Right renal pelvis (tissue), 4 donors: ENCODE results near the gene PCGF1. TPM values are rescaled to one million over a fixed set of nuclear protein-coding genes. Genes with fewer than 3 reads are reported as not detected.

ENCODE experiments used
- DNase-seq, 4 donors: peaks; one replicate each; pipeline ENCODE4 v3.0.0-alpha.2; 2013; ENCODE audit warnings: low read depth in 4 of 4, low spot score in 3 of 4, missing footprints in 1 of 4
- polyA plus RNA-seq, 4 donors: library from polyadenylated mRNA; unstranded; fragments of 120-200 nt; gene quantifications; one replicate each; pipeline ENCODE4 v1.2.1, GENCODE V29; 2013; ENCODE audit not compliant: insufficient read length in 4 of 4

Gene PCGF1
- polyA plus RNA-seq, 4 donors, result 23.7 to 30.3 (median 25.8) TPM

DNA sequence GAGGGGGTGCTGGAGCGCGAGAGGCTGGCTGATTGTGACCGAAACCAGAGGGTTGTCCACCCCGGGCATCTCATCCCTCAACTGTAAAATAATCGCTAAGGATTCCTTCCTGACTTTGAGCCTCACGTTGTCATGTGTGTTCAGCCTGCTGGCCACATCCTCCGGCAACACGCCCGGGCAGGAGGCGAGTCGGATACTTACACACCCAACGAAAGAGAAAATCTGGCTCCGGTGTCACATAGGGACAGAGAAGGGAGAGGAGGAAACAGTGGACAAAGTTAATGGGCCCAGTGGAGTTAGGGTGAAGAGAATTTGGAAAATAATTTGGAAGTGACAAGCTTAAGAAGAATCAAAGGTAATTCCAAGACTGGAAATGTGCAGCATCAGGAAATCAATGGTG is 9.2 kb upstream of the PCGF1 start:
- no peak for DNase-seq

DNA sequence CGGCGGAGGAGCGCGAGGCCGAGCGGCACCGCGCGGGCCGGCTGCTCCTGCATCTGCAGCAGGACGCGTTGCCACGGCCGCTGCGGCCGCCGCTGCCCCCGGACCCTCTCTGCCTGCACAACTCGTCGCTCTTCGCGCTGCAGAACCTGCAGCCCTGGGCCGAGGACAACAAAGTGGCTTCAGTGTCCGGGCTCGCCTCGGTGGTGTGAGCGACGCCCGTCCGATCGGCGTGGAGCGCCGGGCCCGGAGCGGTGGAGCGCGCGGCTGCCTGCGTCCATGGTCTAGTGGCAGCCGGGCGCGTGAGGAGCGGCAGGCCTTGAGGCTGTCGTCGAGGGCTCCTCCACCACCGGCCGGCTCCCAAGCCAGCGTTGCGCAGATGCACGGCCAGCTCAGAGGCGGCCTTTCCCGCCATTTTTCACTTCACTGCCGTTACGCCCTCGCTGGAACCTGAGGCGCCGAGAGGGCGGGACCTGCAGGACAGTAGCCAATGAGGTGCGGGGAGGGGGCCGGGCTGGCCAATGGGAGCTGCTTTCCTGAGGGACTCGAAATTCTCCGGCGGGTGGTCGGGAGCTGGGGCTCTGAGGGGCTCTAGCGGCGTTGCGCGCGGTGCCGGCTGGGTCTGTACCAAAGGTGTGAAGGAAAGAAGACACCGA is 8.6 kb upstream of the PCGF1 start:
- DNase-seq, result no peak

DNA sequence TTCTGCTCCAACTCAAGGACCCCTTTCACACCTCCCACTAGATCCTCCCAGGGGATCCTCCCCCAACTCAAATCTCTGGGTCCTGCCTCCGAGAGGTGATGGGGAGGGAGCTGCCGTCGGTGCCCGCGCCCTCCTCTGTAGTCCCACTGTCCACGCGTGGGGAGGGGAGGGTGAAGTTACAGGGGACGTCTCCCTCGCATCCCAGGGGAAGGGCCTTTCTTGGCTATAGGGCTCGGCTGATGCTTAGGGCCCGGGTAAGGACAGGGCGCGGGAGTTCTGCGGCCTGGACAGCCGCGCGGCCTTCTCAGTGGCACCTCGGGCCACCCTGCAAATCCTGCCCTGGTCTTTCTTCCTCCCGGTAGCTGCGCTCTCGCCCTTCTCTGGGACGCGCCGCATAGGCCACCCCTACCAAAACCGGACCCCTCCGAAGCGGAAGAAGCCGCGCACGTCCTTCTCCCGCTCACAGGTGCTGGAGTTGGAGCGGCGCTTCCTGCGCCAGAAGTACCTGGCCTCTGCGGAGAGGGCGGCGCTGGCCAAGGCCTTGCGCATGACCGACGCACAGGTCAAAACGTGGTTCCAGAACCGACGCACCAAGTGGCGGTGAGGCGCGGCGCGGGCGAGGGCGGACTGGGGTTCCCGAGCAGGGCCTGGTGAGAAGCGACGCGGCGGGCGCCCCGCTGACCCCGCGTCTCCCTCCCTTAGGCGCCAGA is 7.9 kb upstream of the PCGF1 start:
- no peak for DNase-seq

DNA sequence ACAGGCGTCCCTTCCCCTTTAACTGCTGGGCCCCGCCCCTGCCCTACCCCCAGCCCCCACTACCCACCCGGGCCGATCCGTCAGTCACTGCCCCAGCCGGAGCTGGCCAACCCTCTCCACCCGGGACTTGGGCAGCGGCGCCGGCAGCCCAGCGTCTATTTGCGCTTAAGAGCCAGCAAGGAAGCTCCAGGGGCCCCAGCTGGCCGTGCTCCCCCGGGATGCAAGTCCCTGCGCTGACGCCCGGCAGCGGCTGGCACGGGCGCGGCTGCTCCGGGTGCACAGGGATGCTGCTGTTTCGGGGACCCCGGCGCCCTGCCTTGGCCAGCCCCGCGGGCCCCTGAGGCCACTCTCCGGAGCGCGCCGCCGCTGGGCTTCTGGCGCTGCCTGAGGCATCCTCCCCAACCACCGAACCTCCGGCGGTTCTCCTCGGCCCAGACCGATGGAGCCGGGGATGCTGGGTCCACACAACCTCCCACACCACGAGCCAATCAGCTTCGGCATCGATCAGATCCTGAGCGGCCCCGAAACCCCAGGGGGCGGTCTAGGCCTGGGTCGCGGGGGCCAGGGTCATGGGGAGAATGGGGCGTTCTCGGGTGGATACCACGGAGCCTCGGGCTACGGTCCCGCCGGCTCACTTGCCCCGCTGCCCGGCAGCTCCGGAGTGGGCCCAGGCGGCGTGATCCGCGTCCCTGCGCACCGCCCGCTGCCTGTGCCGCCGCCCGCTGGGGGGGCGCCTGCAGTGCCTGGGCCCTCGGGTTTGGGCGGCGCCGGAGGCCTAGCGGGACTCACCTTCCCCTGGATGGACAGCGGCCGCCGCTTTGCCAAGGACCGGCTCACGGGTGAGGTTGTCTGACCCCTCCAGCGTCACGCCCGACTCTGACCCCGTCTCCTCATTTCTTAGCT is 7.1 kb upstream of the PCGF1 start, which contains the start of gene TLX2:
TLX2 (plus strand) TSS at position 83 of the 903 bp plus-strand sequence; CDS start at position 440, 357 bp downstream.
- no peak for DNase-seq

GRCh38 chr2:74513605-74514367 is 6.3 kb upstream of the PCGF1 start:
- DNase-seq, result no peak

- DNase-seq, result no peak
These were observed 5.5 kb upstream of the PCGF1 start for GRCh38 chr2:74512744-74513604.

DNA sequence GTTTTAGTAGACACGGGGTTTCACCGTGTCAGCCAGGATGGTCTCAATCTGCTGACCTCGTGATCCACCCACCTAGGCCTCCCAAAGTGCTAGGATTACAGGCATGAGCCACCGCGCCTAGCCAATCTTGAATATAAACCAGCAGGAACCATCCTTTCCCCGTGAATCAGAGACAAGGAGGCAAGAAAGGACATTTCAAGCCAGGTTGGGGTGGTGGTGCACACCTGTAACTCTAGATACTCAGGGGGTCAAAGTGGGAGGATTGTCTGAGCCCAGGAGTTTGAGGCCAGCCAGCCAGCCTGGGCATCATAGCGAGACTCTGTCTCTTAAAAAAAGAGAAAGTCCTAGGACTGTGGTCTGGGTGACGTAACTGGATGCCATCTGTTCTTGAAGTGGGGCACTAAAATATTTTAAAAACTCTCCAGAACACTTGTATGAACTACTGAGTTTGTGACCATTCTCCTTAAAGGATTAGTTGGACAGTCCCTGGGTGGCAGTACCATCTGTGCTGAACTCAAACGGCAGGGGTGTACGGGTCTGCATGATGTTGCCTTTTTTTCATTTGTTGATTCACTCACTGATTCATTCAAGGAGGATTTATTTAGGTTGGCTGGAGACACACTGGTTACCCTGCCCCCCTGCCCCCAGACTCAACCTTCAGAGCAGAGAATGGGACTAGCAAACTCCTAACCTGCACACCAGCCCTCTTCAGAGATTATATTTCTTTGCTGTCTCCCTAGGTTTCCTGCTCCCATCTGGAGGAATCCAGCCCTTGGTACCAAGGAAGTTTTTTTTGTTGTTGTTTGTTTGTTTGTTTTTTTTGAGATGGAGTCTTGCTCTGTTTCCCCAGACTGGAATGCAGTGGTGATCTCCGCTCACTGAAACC is 3.9 kb upstream of the PCGF1 start:
- no peak for DNase-seq

- DNase-seq, result no peak
These were observed 2.8 kb upstream of the PCGF1 start for GRCh38 chr2:74510272-74510671.

DNA sequence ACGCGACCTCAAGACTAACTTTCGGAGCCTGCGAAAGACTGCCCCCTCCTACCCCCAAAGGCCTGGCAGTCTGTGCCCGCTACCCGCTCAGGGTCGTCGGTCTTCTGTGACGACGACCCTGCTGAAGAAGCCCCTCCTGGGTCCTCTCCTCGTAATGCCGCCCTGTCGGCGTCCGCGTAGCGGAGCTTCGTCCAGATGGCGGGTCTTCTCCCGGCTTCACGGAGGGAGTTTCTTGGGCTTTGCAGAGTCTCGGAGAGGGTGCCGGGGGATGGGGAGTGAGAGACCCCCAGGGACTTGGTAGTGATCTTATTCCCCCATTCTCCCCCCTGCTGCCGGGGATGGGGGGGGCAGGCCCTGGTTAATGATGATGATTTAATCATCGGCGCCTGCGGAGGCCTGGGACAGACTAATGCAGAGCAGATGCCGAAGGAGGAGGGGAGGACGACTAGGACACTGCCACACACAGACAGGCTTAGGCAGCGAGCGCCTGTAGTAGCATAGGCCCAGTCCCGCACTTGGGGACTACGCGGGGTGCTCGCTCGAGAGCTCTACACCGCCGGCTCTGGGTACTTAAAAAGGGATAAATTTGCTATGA is 528 bp upstream of the PCGF1 start:
- no peak for DNase-seq

GRCh38 chr2:74505448-74506246 is 1.8 kb downstream of the PCGF1 start:
- no peak for DNase-seq

DNA sequence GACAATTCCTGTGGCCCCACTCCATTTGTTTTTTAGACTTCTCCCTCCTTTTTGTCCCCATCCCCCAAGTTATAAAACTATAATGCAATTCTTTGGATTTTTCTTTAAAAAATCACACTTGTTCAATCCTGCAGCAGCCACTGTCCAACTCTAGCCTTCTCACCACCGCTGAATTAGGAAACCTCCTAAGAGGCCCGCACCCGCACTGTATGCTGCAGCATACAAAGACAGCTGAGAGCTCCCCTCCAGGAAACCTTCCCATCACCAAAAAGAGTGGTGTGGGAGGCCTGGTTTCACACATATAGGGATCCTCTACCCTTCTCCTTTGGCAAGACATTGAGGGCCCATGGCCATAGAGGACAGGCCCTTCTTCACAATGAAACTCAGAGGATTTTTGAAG is 2.9 kb downstream of the PCGF1 start:
- DNase-seq, result no peak

- no peak for DNase-seq
These were observed 3.7 kb downstream of the PCGF1 start for GRCh38 chr2:74503506-74504475.

- no peak for DNase-seq
These were observed 4.6 kb downstream of the PCGF1 start for GRCh38 chr2:74502720-74503505.

- DNase-seq, result no peak
These were observed 5.3 kb downstream of the PCGF1 start for GRCh38 chr2:74502147-74502719.
